Sigmoid colon (tissue), 4 donors: ENCODE results near the gene NOL12.

Source experiments
- CTCF ChIP-seq, 4 experiments: fragments of 450-650 bp in 3 of 4; fragments of 200-600 bp in 1 of 4; IDR thresholded peaks; one replicate each; pipeline ENCODE4 v1.5.1; 2016 to 2019; ENCODE audit warnings: antibody characterized with exemption in 4 of 4, mild to moderate bottlenecking in 3 of 4, moderate library complexity in 2 of 4
- POLR2A ChIP-seq, 2 donors: fragments of 450-650 bp; IDR thresholded peaks; one replicate each; pipeline ENCODE4 v1.6.1; 2016; ENCODE audit warnings: antibody characterized with exemption in 2 of 2, mild to moderate bottlenecking in 2 of 2, moderate library complexity in 2 of 2
- POLR2AphosphoS5 ChIP-seq, 4 donors: sonication (generic); formaldehyde crosslinking; IDR thresholded peaks; one replicate each; pipeline ENCODE4 v1.6.1; 2017; ENCODE audit warnings: antibody characterized with exemption in 4 of 4

GRCh38 chr22:37680191-37680851, 5.8 kb upstream of the NOL12 start:
- TF ChIP-seq CTCF (IDR thresholded peaks at IDR 0.05): no peak
- TF ChIP-seq POLR2AphosphoS5 (IDR thresholded peaks at IDR 0.05): no peak
- TF ChIP-seq POLR2A (IDR thresholded peaks at IDR 0.05): no peak
